GM18870 (cell line): ENCODE results near the gene KRT7.
"Not testable (repeated sequence)": the region's sequence is repeated elsewhere in the genome, so short reads cannot be mapped to it uniquely, and the experiment has no call there.

Source experiments
- ATAC-seq: cut with Tn5 transposase; IDR thresholded peaks from one replicate; pipeline ENCODE4 v1.9.1; 2021; ENCODE audit warnings: moderate library complexity; ENCODE audit not compliant: unreplicated experiment

KRT7 gene

GRCh38 chr12:52254965-52255751 lies 22.1 kb downstream of the KRT7 start:
- no peak for ATAC-seq

- no peak for ATAC-seq
Observed at GRCh38 chr12:52255926-52256583, 23.0 kb downstream of the KRT7 start.

GRCh38 chr12:52256584-52256935 lies 23.5 kb downstream of the KRT7 start:
- no peak for ATAC-seq

DNA sequence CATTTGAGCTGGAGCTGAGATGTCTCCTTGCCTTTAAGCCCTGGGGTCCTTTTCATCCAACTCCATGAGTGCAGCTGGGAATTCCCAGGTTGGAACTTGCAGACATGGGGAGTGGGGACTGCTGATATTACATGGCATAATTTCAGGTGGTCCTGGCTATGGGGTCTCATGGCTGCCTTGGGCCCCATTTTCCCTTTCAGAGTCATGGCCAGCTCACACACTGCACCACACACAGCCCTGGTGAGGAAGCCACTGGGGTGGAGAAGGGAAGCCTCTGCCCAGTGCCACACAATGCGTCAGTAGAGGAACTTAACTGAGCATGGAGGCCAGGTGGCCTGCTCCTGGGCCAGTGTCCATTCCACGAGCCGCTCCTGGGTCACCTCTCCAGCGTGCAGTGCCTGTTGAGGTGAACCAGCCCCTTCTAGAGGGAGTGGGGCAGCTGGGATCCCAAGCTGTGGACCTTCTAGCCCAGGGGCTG lies 24.1 kb downstream of the KRT7 start:
- no peak for ATAC-seq

DNA sequence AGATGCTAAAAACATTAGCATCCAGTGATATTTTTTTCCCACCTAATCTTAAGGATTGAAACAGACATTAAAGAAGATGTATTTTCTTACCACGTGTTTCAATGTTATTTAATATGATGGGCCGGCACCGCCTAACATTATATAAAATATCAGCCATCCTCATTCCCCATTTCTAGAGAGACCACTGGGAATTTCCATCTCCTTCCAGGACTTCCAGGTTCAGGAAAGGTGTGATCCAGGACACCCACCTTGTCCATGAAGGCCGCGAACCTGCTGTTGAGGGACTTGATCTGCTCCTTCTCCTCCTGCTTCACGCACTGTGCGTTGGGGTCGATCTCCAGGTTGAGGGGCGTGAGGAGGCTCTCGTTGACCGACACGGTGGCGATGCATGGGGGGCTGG lies 24.9 kb downstream of the KRT7 start:
- ATAC-seq = not testable (repeated sequence)

DNA sequence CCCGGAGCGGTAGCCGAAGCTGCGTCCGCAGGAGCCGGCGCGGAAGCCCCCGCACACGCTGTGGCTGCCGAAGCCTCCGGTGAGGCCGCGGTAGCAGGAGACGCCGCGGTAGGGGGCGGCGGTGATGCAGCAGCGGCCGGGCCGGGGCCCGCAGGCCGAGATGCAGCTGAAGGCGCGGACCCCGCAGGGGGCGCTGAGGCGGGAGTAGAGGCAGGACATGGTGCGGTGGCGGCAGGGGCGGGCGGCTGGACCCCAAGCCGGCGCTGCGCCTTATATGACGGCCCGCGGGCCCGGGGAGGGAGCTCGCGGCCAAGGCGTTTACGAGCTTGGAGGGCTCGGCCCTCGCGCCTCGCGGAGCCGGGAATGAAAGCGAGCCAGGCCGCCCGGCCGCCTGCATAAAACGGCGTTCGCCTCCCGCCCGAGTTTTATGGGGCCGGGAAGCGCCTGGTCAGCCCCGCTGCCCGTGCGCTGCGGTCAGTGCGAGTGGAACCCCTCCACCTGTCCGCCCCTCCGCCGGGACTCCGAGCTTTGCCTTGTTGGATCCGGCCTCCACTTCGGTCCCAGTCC lies 25.4 kb downstream of the KRT7 start:
- ATAC-seq = no peak

GRCh38 chr12:52259657-52260243 lies 26.7 kb downstream of the KRT7 start:
- ATAC-seq = no peak

DNA sequence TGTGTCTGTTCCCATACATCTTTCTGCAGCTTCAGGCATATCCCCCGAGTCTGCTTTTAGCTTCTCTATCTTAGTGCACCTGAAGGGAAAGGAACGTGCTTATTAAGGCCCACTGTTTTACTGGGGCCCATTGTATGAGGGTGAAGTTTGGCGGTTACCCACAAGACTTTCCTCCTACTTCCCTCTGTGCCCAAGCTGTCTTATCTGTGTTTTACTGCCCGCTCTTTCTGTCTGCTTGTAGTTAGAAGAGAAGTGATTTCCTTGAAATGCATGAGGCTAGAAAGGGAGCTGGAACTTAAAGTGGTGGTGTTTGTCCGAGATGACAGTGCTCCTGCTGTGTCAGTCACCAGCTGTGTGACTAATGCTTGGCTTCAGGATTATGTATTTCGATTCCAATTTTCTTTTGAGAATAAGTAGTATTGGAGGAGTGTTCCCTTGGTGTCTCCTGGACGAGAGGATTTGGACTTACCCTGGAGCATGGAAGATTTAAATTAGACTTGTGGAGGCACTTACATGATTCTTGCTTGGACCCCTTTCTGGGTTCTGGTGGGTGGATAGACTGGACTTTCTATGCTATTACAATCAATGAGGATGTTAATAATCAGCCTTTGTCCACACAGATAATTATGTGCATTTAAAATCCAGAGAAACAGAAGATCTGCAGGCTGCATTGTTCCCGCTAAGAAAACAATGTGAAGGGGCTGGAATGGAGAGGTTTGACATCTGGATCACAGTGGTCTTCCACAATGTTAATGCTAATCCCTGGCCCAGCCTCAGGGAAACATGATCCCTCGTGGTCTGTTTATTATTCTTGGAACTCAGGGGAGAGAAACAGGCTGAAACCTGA lies 27.5 kb downstream of the KRT7 start:
- ATAC-seq = no peak

DNA sequence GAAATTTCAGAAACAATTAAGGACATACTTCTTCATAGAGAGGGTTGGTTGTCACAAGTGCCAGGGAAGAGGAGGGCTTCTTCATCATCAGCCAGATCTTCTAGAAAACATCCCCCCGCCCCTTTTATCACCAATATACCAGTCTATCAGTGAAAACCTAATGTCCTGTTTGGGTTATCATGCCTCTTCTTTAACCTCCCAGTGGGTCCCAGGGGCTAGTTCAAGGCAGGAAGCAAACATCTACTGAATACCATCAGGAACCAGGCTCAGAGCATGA lies 28.1 kb downstream of the KRT7 start:
- no peak for ATAC-seq

GRCh38 chr12:52262286-52262685 lies 29.2 kb downstream of the KRT7 start:
- ATAC-seq = no peak

DNA sequence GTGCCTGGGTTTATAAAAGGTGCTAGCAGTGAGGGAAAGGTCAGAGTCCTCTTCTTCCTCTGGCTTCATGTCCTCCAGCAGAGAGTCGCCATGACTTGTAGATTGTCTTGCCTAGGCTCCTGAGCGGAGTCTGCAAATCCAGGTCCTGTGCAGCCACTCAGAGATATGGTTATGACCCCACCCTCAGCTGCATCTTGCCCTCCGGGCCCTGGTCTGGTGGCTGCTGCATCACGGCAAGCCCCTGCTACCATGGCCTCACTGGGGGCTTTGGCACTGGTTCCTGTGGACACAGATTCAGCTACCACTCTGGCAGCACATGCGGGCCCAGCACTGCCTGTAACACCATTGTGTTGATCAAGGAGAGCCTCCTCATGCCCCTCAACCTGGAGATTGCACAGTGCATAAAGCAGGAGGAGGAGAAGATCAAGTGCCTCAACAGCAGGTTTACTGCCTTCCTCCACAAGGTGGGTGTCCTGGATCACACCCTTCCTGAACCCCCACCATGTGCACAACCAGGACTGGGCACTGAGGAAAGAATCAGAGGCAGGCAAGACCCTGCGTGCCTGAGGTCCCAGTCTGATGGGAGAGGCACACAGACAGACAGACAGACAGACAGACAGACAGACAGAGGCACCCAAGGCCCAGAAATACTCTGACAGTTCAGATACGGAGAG lies 30.9 kb downstream of the KRT7 start:
- no peak for ATAC-seq

DNA sequence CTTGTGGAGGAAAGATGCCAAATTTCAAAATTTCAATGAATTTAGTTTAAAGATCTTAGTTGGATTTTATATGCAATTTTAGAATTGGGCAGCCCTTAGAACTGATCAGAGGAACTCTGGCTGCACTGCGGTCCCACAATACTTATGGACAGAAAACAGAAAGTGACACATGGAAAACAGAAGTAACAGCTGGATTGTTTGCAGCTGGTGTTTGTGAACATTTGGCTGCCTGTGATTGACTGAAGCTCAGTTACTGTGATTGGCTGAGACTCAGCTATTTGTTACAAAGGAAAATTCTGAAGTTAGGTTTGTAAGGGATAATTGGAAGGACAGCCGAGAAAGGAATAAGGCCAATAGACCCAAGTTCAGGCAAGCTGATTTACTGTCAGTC lies 31.4 kb downstream of the KRT7 start:
- ATAC-seq = no peak

DNA sequence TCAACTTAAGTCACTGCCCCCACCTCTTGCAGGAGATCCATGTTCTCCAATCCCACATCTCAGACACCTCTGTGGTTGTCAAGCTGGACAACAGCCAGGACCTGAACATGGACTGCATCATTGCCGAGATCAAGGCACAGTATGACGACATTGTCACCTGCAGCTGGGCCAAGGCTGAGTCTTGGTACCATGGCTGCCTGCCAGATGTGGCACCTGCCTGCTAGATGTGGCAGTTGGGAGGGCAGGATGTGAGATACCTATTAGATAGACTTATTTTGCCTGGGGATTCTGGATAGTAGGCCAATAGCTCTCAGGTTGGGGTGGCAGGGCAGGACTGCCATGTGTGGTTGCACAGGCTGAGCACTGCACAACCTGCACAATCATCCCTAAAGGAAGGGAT lies 33.5 kb downstream of the KRT7 start:
- no peak for ATAC-seq

DNA sequence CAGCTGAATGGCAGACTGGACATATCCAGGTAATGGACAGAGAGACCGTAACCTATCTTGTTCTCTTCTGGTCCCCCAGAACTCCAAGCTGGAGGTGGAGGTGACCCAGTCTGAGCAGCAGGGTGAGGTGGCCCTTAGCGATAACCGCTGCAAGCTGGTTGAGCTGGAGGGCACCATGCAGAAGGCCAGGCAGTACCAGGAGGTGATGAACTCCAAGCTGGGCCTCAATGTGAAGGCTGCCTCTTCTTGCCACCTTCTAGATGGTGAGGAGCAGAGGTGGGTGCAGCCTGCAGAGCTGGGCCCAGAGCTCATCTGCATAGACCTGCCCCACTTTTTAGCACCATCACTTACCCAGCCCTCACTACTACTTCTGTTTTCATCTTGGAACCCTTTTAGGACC lies 34.2 kb downstream of the KRT7 start:
- no peak for ATAC-seq

DNA sequence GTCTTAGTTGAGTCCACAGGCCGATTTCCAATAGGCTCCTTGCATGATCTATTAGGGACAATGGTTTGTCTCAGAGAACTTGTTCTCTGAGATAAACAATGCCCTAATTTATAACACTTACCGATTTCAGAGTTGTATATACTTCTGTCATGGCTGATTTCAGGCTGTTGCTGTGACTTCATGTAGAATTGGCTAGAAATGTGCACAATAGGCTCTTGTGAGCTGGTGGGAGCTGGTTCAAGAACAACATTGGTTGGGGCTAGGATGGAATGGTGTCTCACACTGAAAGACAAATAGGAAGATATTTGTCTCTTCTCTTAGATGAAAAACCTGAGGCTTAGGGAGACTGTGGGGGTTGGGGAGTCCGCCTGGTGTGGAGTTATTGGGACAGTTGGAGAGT lies 34.7 kb downstream of the KRT7 start:
- no peak for ATAC-seq

GRCh38 chr12:52268212-52268611 lies 35.2 kb downstream of the KRT7 start:
- ATAC-seq = no peak

- ATAC-seq = no peak
Observed at GRCh38 chr12:52270541-52271070, 37.6 kb downstream of the KRT7 start.

DNA sequence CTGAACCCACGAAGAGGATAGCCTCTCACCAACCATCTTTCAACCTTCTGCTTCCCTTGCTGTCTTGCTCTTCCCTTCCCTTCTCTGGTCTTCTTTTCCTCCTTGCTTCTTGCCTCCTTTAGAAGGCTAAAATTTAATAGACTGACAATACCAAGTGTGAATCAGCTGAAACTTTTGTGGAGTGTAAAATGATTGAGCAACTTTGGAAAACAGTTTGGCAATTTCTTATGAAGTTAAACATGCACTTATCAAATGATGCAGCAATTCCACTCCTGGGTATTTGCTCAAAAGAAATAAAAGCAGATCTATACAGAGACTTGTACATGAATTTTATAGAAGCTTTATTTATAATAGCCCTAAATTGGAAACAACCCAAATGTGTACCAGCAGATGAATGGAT lies 38.1 kb downstream of the KRT7 start:
- no peak for ATAC-seq

- ATAC-seq = no peak
Observed at GRCh38 chr12:52274521-52275120, 41.6 kb downstream of the KRT7 start, which contains the start of gene KRT86. KRT86 (plus strand) TSS chr12:52274645; CDS start chr12:52301917, 27,272 bp downstream.

DNA sequence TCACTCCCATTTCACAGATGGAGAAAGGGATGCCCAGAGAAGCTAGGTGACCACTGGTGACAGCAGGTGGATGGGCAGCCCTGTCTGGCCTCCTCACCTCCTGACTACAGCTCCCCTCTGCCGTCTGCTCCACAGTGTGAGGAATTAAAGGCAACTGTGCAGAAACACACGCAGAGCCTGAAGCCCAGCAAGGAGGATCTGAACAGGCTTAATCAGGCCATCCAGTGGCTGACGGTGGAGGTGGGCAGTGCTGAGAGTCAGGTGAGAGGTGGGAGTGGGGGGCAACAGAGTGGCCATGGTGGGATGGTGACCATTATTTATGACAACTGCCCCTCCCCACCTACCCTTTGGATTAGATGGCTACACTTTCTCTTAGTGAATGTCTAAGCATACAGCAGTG lies 42.6 kb downstream of the KRT7 start:
- ATAC-seq = no peak
